H1 (cell line): Measurements from ENCODE around the gene SOX13. TPM values are rescaled to one million over a fixed set of nuclear protein-coding genes. Genes with fewer than 3 reads are reported as not detected.

Experiments used
- BCL11A ChIP-seq, 2 experiments: IDR thresholded peaks; one replicate each; pipeline ENCODE4 v1.6.1; 2011; ENCODE audit warnings: low read depth in 2 of 2, low read length in 2 of 2, mild to moderate bottlenecking in 2 of 2
- CEBPB ChIP-seq: IDR thresholded peaks from 2 replicates; pipeline ENCODE4 v1.6.1; 2012; ENCODE audit warnings: low read depth, low read length
- CHD7 ChIP-seq: fragments of 300-600 bp; sonication (generic); IDR thresholded peaks from 2 replicates; pipeline ENCODE4 v1.7.1; 2012; ENCODE audit warnings: low read length, moderate library complexity, mild to moderate bottlenecking, inconsistent platforms; ENCODE audit not compliant: insufficient replicate concordance
- CREB1 ChIP-seq: IDR thresholded peaks from 2 replicates; pipeline ENCODE4 v1.6.1; 2012; ENCODE audit warnings: inconsistent platforms
- EZH2 ChIP-seq: fragments of 200-600 bp; sonication (generic); IDR thresholded peaks from 2 replicates; pipeline ENCODE4 v1.7.1; 2012; ENCODE audit warnings: low read depth, mild to moderate bottlenecking, moderate library complexity, low read length, inconsistent platforms; ENCODE audit not compliant: severe bottlenecking
- GABPA ChIP-seq: IDR thresholded peaks from 2 replicates; pipeline ENCODE4 v1.6.1; 2011; ENCODE audit warnings: mild to moderate bottlenecking, low read length, moderate library complexity, borderline replicate concordance; ENCODE audit not compliant: insufficient read depth
- POU5F1 ChIP-seq: IDR thresholded peaks from 2 replicates; pipeline ENCODE4 v1.6.1; 2011; ENCODE audit warnings: low read depth, mild to moderate bottlenecking, low read length, moderate library complexity
- TAF1 ChIP-seq: IDR thresholded peaks from 2 replicates; pipeline ENCODE4 v1.6.1; 2011; ENCODE audit warnings: mild to moderate bottlenecking, low read depth, low read length
- polyA plus RNA-seq, 7 experiments: library from polyadenylated mRNA; depleted of rRNA in 3 of 7; stranded (reverse) in 5 of 7; unstranded in 2 of 7; fragments of >200 nt in 5 of 7; fragments of 200-250 nt in 2 of 7; gene quantifications; 1 replicate in 5 of 7; 2 replicates in 1 of 7; 4 replicates in 1 of 7; pipeline versions ENCODE4 v1.2.1 to v1.2.3, GENCODE V29; 2011 to 2013; ENCODE audit warnings: missing spikeins in 2 of 7, mixed read lengths in 2 of 7
- total RNA-seq: library from RNA; stranded (reverse); fragmentation: NEBNext Ultra II Directional; extraction: Animal tissue kit (Norgen Biotek cat#: 25700); gene quantifications from 2 replicates; pipeline ENCODE4 v1.2.1, GENCODE V29; 2021
- TF ChIP-seq, protein P1 (sequence below): IDR thresholded peaks from 2 replicates; pipeline ENCODE4 v1.6.1; 2011; ENCODE audit warnings: low read length, improper control_type of control experiment

The SOX13 gene
- total and polyA plus RNA-seq, 2 of the 8 experiments (the other 6 are each of a cell fraction or from before 2014, with no cell fraction given) = 113 to 173 TPM

- TF ChIP-seq CHD7 (no peak), CREB1 (no peak), GABPA (no peak), EZH2 (no peak), CEBPB (no peak), POU5F1 (no peak), BCL11A (IDR thresholded peaks at IDR 0.05; ENCODE audit: low read depth in 2 of 2, low read length in 2 of 2) (no peak), TAF1 (peak; percentile 20; the same call in 1 of the 2 replicates)
- TF ChIP-seq, protein P1, sequence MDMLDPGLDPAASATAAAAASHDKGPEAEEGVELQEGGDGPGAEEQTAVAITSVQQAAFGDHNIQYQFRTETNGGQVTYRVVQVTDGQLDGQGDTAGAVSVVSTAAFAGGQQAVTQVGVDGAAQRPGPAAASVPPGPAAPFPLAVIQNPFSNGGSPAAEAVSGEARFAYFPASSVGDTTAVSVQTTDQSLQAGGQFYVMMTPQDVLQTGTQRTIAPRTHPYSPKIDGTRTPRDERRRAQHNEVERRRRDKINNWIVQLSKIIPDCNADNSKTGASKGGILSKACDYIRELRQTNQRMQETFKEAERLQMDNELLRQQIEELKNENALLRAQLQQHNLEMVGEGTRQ = no peak
Observed at GRCh38 chr1:204065174-204065985, 7.5 kb upstream of the SOX13 start (continued).
